GM21526 (cell line): Measurements from ENCODE around the gene SLC25A21.

ENCODE experiments used
- ATAC-seq: cut with Tn5 transposase; IDR thresholded peaks from one replicate; pipeline ENCODE4 v1.9.1; 2021; ENCODE audit warnings: moderate library complexity; ENCODE audit not compliant: unreplicated experiment, low FRiP score

SLC25A21 gene

GRCh38 chr14:37145395-37145794 is 27.0 kb downstream of the SLC25A21 start:
- ATAC-seq, result no peak

- no peak for ATAC-seq
Measured at GRCh38 chr14:37144729-37145363, 27.6 kb downstream of the SLC25A21 start.

GRCh38 chr14:37143475-37143874 is 28.9 kb downstream of the SLC25A21 start:
- ATAC-seq, result no peak

- no peak for ATAC-seq
Measured at GRCh38 chr14:37142835-37143401, 29.5 kb downstream of the SLC25A21 start.

GRCh38 chr14:37140176-37140575 is 32.2 kb downstream of the SLC25A21 start:
- ATAC-seq, result no peak

- no peak for ATAC-seq
Measured at GRCh38 chr14:37139710-37140109, 32.7 kb downstream of the SLC25A21 start.

- ATAC-seq, result no peak
Measured at GRCh38 chr14:37138898-37139297, 33.5 kb downstream of the SLC25A21 start.

- ATAC-seq, result no peak
Measured at GRCh38 chr14:37133284-37133913, 39.0 kb downstream of the SLC25A21 start.

GRCh38 chr14:37131205-37131604 is 41.2 kb downstream of the SLC25A21 start:
- ATAC-seq, result no peak

- no peak for ATAC-seq
Measured at GRCh38 chr14:37129047-37129446, 43.4 kb downstream of the SLC25A21 start.

- no peak for ATAC-seq
Measured at GRCh38 chr14:37124614-37125013, 47.8 kb downstream of the SLC25A21 start.

- ATAC-seq, result no peak
Measured at GRCh38 chr14:37122919-37123639, 49.3 kb downstream of the SLC25A21 start.

GRCh38 chr14:37122288-37122687 is 50.1 kb downstream of the SLC25A21 start:
- ATAC-seq, result no peak

GRCh38 chr14:37118673-37119366 is 53.6 kb downstream of the SLC25A21 start:
- ATAC-seq, result no peak

GRCh38 chr14:37116933-37117849 is 55.2 kb downstream of the SLC25A21 start:
- no peak for ATAC-seq

- no peak for ATAC-seq
Measured at GRCh38 chr14:37115406-37115805, 57.0 kb downstream of the SLC25A21 start.

- no peak for ATAC-seq
Measured at GRCh38 chr14:37114559-37114958, 57.8 kb downstream of the SLC25A21 start.

- ATAC-seq, result no peak
Measured at GRCh38 chr14:37114002-37114401, 58.4 kb downstream of the SLC25A21 start.

GRCh38 chr14:37098132-37098531 is 74.3 kb downstream of the SLC25A21 start:
- no peak for ATAC-seq

- no peak for ATAC-seq
Measured at GRCh38 chr14:37094502-37094901, 77.9 kb downstream of the SLC25A21 start.
